Mesendoderm (in vitro differentiated cells): Measurements from ENCODE around the gene DPY19L3.

ENCODE experiments used
- DNase-seq: peaks from one replicate; pipeline ENCODE4 v3.0.0; 2013
- H2AK5ac ChIP-seq: 2 replicates; pipeline ENCODE4 v1.6.1; 2013; ENCODE audit warnings: low read length, inconsistent platforms
- H2BK120ac ChIP-seq: 2 replicates; pipeline ENCODE4 v1.6.1; 2013; ENCODE audit warnings: low read depth, mild to moderate bottlenecking, low read length, moderate library complexity, mixed read lengths
- H2BK15ac ChIP-seq: replicated peaks from 2 replicates; pipeline ENCODE4 v1.6.1; 2013; ENCODE audit warnings: low read depth, mild to moderate bottlenecking, moderate library complexity
- H2BK5ac ChIP-seq: 2 replicates; pipeline ENCODE4 v1.6.1; 2013; ENCODE audit warnings: low read length, inconsistent platforms
- H3K18ac ChIP-seq: 2 replicates; pipeline ENCODE4 v1.6.1; 2013; ENCODE audit warnings: mild to moderate bottlenecking, low read length, mixed read lengths
- H3K23ac ChIP-seq: one replicate; pipeline ENCODE4 v1.6.1; 2013; ENCODE audit warnings: low read length
- H3K27ac ChIP-seq: 2 replicates; pipeline ENCODE4 v1.5.1; 2013; ENCODE audit warnings: low read depth, mild to moderate bottlenecking, inconsistent platforms, low read length, moderate library complexity
- H3K27me3 ChIP-seq: 2 replicates; pipeline ENCODE4 v1.6.1; 2013; ENCODE audit warnings: low read length, control low read depth, mild to moderate bottlenecking, inconsistent platforms; ENCODE audit not compliant: insufficient read depth, poor library complexity
- H3K36me3 ChIP-seq: 2 replicates; pipeline ENCODE4 v1.6.1; 2013; ENCODE audit warnings: low read length, inconsistent platforms; ENCODE audit not compliant: control insufficient read depth, insufficient read depth
- H3K4ac ChIP-seq: one replicate; pipeline ENCODE4 v1.6.1; 2013; ENCODE audit warnings: low read depth, mild to moderate bottlenecking, low read length, moderate library complexity
- H3K4me1 ChIP-seq: 2 replicates; pipeline ENCODE4 v1.6.1; 2013; ENCODE audit warnings: low read depth, low read length, inconsistent platforms; ENCODE audit not compliant: control insufficient read depth
- H3K4me2 ChIP-seq: 2 replicates; pipeline ENCODE4 v1.6.1; 2013; ENCODE audit warnings: low read length
- H3K4me3 ChIP-seq: 2 replicates; pipeline ENCODE4 v1.5.1; 2013; ENCODE audit warnings: mild to moderate bottlenecking, low read length
- H3K56ac ChIP-seq: one replicate; pipeline ENCODE4 v1.6.1; 2013; ENCODE audit warnings: low read length
- H3K79me1 ChIP-seq: 2 replicates; pipeline ENCODE4 v1.6.1; 2013; ENCODE audit warnings: low read length, inconsistent platforms
- H3K79me2 ChIP-seq: 2 replicates; pipeline ENCODE4 v1.6.1; 2013; ENCODE audit warnings: mild to moderate bottlenecking, low read length; ENCODE audit not compliant: control insufficient read depth, insufficient read depth
- H3K9ac ChIP-seq: 2 replicates; pipeline ENCODE4 v1.6.1; 2013; ENCODE audit warnings: low read length, inconsistent platforms
- H4K5ac ChIP-seq: one replicate; pipeline ENCODE4 v1.6.1; 2013; ENCODE audit warnings: low read length
- H4K8ac ChIP-seq: one replicate; pipeline ENCODE4 v1.6.1; 2013; ENCODE audit warnings: low read depth, mild to moderate bottlenecking, control low read depth, low read length, moderate library complexity
- WGBS: extraction: QIAGEN DNeasy Blood & Tissue Kit; methylation state at CpG from one replicate; pipeline ENCODE4 v1.1.7; 2013; ENCODE audit warnings: low lambda C conversion rate, missing lambda C conversion rate; ENCODE audit not compliant: insufficient coverage; ENCODE audit errors: extremely low coverage; 5-methylcytosine and 5-hydroxymethylcytosine counted together

Gene DPY19L3

DNA sequence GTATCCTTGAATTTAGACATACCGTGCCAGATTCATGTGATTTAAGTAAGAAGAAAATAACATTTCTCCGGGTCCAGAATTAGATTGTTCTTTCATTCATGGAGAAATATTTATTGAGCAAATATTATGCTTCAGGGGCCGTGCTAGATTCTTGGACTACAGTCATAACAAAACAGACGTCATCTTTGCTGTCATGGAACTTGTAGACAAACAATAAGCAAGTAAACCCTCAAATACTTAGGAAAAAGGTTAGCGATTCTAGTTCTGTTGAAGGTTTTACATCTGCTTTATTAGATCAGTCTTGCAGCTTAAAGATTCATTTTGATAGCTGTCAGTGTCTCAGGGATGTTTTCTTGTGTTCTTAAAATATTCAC, 43.3 kb upstream of the DPY19L3 start:
- Histone ChIP-seq H3K79me2 (peaks cover 2% of the 10 kb centered on the region), H3K4ac (no peak overlapping the region), H2BK120ac (no peak overlapping the region), H2BK5ac (no peak overlapping the region), H3K79me1 (peaks cover 2% of the 10 kb centered on the region), H3K4me1 (no peaks in the 10 kb centered on the region), H3K4me3 (no peak overlapping the region), H2BK15ac (no peak overlapping the region), H3K18ac (no peak overlapping the region), H3K4me2 (no peak overlapping the region), H3K27me3 (no peaks in the 10 kb centered on the region), H4K5ac (no peak overlapping the region), H2AK5ac (no peak overlapping the region), H3K27ac (no peak overlapping the region), H3K9ac (no peak overlapping the region), H3K23ac (no peak overlapping the region), H3K36me3 (no peaks in the 10 kb centered on the region), H3K56ac (no peak overlapping the region), H4K8ac (no peak overlapping the region)
- DNase-seq, result no peak
- WGBS, result no CpG with 5 or more reads among the region's 5 CpGs

- Histone ChIP-seq H4K8ac (no peak overlapping the region), H3K36me3 (no peaks in the 10 kb centered on the region), H2BK15ac (no peak overlapping the region), H3K4me3 (no peak overlapping the region), H3K23ac (no peak overlapping the region), H2BK5ac (no peak overlapping the region), H2AK5ac (no peak overlapping the region), H2BK120ac (no peak overlapping the region), H3K18ac (no peak overlapping the region), H4K5ac (no peak overlapping the region), H3K4ac (no peak overlapping the region), H3K9ac (no peak overlapping the region), H3K79me1 (peaks cover 5% of the 10 kb centered on the region), H3K4me1 (no peaks in the 10 kb centered on the region), H3K27ac (no peak overlapping the region), H3K79me2 (peaks cover 6% of the 10 kb centered on the region), H3K56ac (no peak overlapping the region), H3K4me2 (no peak overlapping the region), H3K27me3 (no peaks in the 10 kb centered on the region)
- no CpG with 5 or more reads among the region's 3 CpGs for WGBS
- no peak for DNase-seq
These were observed 42.4 kb upstream of the DPY19L3 start for GRCh38 chr19:32363175-32363574.

DNA sequence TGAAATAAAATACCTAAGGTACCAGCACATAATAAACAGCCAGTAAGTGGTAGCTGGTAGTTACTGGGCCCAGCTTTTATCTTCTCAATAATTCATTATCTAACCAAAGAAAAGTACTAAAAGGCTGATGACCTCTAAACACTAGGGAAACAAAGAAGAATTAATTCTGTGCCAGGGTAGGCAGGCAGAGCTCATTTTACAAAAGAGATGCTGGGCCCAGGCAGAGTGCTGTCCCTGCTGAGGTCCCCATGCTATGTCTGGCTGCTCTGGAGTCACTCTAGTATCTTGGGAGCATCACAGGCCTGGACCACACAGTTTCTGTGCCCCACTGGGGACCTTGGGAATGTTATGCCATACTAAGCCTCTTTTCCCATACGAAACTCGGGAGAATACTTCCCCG, 41.9 kb upstream of the DPY19L3 start:
- H3K4me1 ChIP-seq, result no peaks in the 10 kb centered on the region
- no peak overlapping the region for H3K9ac ChIP-seq
- DNase-seq, result no peak
- no peaks in the 10 kb centered on the region for H3K36me3 ChIP-seq
- H3K23ac ChIP-seq, result no peak overlapping the region
- H2AK5ac ChIP-seq, result no peak overlapping the region
- H3K79me2 ChIP-seq, result peaks cover 6% of the 10 kb centered on the region
- H3K27me3 ChIP-seq, result no peaks in the 10 kb centered on the region
- H2BK120ac ChIP-seq, result no peak overlapping the region
- H3K18ac ChIP-seq, result no peak overlapping the region
- H3K79me1 ChIP-seq, result peaks cover 7% of the 10 kb centered on the region
- no peak overlapping the region for H3K27ac ChIP-seq
- H3K4me2 ChIP-seq, result no peak overlapping the region
- H3K4ac ChIP-seq, result no peak overlapping the region
- no peak overlapping the region for H2BK5ac ChIP-seq
- H4K5ac ChIP-seq, result no peak overlapping the region
- H4K8ac ChIP-seq, result no peak overlapping the region
- H2BK15ac ChIP-seq, result no peak overlapping the region
- H3K4me3 ChIP-seq, result no peak overlapping the region
- WGBS, result no CpG with 5 or more reads among the region's 3 CpGs
- no peak overlapping the region for H3K56ac ChIP-seq

DNA sequence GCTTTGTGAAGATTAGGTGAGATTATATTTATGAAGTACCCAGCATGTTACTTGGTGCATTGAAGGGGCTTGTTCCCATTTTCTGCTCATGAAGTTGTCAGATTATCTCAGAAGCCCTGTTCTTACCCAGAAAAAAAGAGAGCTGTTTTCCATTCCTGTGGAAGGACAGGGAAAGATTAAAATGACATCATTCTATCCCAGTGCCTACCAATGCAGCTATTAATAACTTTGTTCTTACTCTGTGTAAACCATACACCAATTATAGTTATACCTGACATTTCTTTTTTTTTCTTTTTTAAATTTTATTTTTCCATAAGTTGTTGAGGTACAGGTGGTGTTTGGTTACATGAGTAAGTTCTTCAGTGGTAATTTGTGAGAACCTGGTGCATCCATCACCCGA, 41.5 kb upstream of the DPY19L3 start:
- H4K8ac ChIP-seq, result no peak overlapping the region
- H3K79me2 ChIP-seq, result peaks cover 6% of the 10 kb centered on the region
- no peak overlapping the region for H2BK15ac ChIP-seq
- H3K4me1 ChIP-seq, result no peaks in the 10 kb centered on the region
- no peak overlapping the region for H4K5ac ChIP-seq
- H3K18ac ChIP-seq, result no peak overlapping the region
- no peak overlapping the region for H3K4me3 ChIP-seq
- H3K23ac ChIP-seq, result no peak overlapping the region
- H3K56ac ChIP-seq, result no peak overlapping the region
- no peaks in the 10 kb centered on the region for H3K27me3 ChIP-seq
- no peak overlapping the region for H3K27ac ChIP-seq
- no peak overlapping the region for H3K4ac ChIP-seq
- H2BK120ac ChIP-seq, result no peak overlapping the region
- H2BK5ac ChIP-seq, result no peak overlapping the region
- H3K9ac ChIP-seq, result no peak overlapping the region
- peaks cover 8% of the 10 kb centered on the region for H3K79me1 ChIP-seq
- DNase-seq, result no peak
- no peaks in the 10 kb centered on the region for H3K36me3 ChIP-seq
- no peak overlapping the region for H2AK5ac ChIP-seq
- no peak overlapping the region for H3K4me2 ChIP-seq
- no CpG with 5 or more reads among the region's 1 CpG for WGBS

DNA sequence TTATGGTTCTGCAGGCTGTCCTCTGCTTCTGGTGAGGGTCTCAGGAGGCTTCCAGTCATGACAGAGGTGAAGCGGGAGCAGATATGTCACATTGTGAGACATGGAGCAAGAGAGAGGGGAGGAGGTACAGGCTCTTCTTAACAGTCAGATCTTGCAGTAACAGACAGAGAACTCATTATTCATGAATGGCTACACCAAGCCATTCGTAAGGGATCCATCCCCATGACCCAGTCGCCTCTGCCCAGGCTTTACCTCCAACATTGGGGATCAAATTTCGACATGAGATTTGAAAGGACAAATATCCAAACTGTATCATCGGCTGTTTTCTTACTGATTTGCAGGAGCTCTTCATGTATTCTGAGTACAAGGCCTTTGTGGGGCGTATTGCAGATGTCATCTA, 38.5 kb upstream of the DPY19L3 start:
- Histone ChIP-seq H3K27ac (no peak overlapping the region), H3K56ac (no peak overlapping the region), H3K4ac (no peak overlapping the region), H3K18ac (no peak overlapping the region), H3K9ac (no peak overlapping the region), H2BK5ac (no peak overlapping the region), H3K36me3 (no peaks in the 10 kb centered on the region), H3K4me1 (no peaks in the 10 kb centered on the region), H3K79me2 (peaks cover 8% of the 10 kb centered on the region), H3K4me3 (no peak overlapping the region), H3K79me1 (peaks cover 11% of the 10 kb centered on the region), H3K23ac (no peak overlapping the region), H3K4me2 (no peak overlapping the region), H4K5ac (no peak overlapping the region), H2BK15ac (no peak overlapping the region), H2AK5ac (no peak overlapping the region), H2BK120ac (no peak overlapping the region), H3K27me3 (no peaks in the 10 kb centered on the region), H4K8ac (no peak overlapping the region)
- DNase-seq, result no peak
- WGBS, result no CpG with 5 or more reads among the region's 6 CpGs

GRCh38 chr19:32367948-32368536, 37.5 kb upstream of the DPY19L3 start:
- Histone ChIP-seq H3K27ac (no peak overlapping the region), H4K5ac (no peak overlapping the region), H3K4me2 (no peak overlapping the region), H3K79me1 (peaks cover 11% of the 10 kb centered on the region), H3K4me1 (no peaks in the 10 kb centered on the region), H3K18ac (no peak overlapping the region), H3K23ac (no peak overlapping the region), H3K56ac (no peak overlapping the region), H3K9ac (no peak overlapping the region), H3K36me3 (no peaks in the 10 kb centered on the region), H2BK5ac (no peak overlapping the region), H3K27me3 (no peaks in the 10 kb centered on the region), H2BK15ac (no peak overlapping the region), H3K79me2 (peaks cover 6% of the 10 kb centered on the region), H3K4ac (no peak overlapping the region), H2AK5ac (no peak overlapping the region), H4K8ac (no peak overlapping the region), H3K4me3 (no peak overlapping the region), H2BK120ac (no peak overlapping the region)
- WGBS, result no CpG with 5 or more reads among the region's 3 CpGs
- DNase-seq, result no peak
